HL-60 (cell line): ENCODE measurements around the gene SUN2.

Experiments used
- DNase-seq, 2 experiments: peaks; one replicate each; pipeline ENCODE4 v3.0.0-alpha.2; 2010 to 2020; ENCODE audit warnings: low read depth in 1 of 2, low spot score in 1 of 2
- H3K27ac ChIP-seq: fragments of 250-450 bp; sonication (Bioruptor Pico); replicated peaks from 2 replicates; pipeline ENCODE4 v1.5.1; 2020; ENCODE audit warnings: mild to moderate bottlenecking, moderate library complexity
- H3K27me3 ChIP-seq: fragments of 250-450 bp; sonication (Bioruptor Pico); 2 replicates; pipeline ENCODE4 v1.5.1; 2021; ENCODE audit warnings: mild to moderate bottlenecking, moderate library complexity; ENCODE audit not compliant: insufficient read depth, poor library complexity, severe bottlenecking
- H3K4me3 ChIP-seq: replicated peaks from 2 replicates; pipeline ENCODE4 v1.5.1; 2011; ENCODE audit warnings: mild to moderate bottlenecking, control low read depth, low read length; ENCODE audit not compliant: insufficient read depth
- GABPA ChIP-seq: IDR thresholded peaks from 2 replicates; pipeline ENCODE4 v1.6.1; 2012; ENCODE audit warnings: low read depth
- POLR2AphosphoS5 ChIP-seq: IDR thresholded peaks from 2 replicates; pipeline ENCODE4 v1.6.1; 2012; ENCODE audit warnings: low read depth
- SPI1 ChIP-seq: IDR thresholded peaks from 2 replicates; pipeline ENCODE4 v1.6.1; 2012; ENCODE audit warnings: low read depth, mild to moderate bottlenecking, borderline replicate concordance
- TF ChIP-seq, protein P1 (sequence below): IDR thresholded peaks from one replicate; pipeline ENCODE4 v1.5.1; 2011; ENCODE audit warnings: low read length, control low read depth, inconsistent platforms; ENCODE audit not compliant: insufficient read depth
- TF ChIP-seq, protein P2 (sequence below): IDR thresholded peaks from 2 replicates; pipeline ENCODE4 v1.6.1; 2012; ENCODE audit warnings: low read depth; ENCODE audit not compliant: insufficient replicate concordance

The SUN2 gene

DNA sequence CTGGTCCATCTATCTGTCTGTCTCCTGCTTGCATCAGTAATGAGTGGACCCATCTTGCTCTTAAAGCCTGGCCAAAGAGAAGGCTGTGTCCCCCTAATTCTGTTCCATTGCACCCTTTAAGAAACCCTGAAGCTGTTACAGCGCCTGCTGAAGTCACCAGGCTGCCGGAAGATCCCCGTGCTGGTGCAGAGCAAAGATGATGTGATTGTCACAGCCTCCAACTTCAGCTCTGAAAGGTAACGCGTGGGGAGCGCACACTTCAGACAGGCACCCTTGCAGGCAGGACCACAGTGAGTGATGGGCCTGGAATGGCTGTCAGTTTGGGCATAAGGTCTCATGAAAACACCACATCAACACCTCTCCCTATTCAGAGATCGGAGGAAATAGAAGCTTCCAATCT lies 31.6 kb downstream of the SUN2 start:
- TF ChIP-seq POLR2AphosphoS5 (no peak), GABPA (no peak), SPI1 (no peak)
- TF ChIP-seq, protein P1, sequence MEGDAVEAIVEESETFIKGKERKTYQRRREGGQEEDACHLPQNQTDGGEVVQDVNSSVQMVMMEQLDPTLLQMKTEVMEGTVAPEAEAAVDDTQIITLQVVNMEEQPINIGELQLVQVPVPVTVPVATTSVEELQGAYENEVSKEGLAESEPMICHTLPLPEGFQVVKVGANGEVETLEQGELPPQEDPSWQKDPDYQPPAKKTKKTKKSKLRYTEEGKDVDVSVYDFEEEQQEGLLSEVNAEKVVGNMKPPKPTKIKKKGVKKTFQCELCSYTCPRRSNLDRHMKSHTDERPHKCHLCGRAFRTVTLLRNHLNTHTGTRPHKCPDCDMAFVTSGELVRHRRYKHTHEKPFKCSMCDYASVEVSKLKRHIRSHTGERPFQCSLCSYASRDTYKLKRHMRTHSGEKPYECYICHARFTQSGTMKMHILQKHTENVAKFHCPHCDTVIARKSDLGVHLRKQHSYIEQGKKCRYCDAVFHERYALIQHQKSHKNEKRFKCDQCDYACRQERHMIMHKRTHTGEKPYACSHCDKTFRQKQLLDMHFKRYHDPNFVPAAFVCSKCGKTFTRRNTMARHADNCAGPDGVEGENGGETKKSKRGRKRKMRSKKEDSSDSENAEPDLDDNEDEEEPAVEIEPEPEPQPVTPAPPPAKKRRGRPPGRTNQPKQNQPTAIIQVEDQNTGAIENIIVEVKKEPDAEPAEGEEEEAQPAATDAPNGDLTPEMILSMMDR: no peak
- TF ChIP-seq, protein P2, sequence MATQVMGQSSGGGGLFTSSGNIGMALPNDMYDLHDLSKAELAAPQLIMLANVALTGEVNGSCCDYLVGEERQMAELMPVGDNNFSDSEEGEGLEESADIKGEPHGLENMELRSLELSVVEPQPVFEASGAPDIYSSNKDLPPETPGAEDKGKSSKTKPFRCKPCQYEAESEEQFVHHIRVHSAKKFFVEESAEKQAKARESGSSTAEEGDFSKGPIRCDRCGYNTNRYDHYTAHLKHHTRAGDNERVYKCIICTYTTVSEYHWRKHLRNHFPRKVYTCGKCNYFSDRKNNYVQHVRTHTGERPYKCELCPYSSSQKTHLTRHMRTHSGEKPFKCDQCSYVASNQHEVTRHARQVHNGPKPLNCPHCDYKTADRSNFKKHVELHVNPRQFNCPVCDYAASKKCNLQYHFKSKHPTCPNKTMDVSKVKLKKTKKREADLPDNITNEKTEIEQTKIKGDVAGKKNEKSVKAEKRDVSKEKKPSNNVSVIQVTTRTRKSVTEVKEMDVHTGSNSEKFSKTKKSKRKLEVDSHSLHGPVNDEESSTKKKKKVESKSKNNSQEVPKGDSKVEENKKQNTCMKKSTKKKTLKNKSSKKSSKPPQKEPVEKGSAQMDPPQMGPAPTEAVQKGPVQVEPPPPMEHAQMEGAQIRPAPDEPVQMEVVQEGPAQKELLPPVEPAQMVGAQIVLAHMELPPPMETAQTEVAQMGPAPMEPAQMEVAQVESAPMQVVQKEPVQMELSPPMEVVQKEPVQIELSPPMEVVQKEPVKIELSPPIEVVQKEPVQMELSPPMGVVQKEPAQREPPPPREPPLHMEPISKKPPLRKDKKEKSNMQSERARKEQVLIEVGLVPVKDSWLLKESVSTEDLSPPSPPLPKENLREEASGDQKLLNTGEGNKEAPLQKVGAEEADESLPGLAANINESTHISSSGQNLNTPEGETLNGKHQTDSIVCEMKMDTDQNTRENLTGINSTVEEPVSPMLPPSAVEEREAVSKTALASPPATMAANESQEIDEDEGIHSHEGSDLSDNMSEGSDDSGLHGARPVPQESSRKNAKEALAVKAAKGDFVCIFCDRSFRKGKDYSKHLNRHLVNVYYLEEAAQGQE: no peak
- Histone ChIP-seq H3K4me3 (no peak overlapping the region), H3K27me3 (no peaks in the 10 kb centered on the region), H3K27ac (no peak overlapping the region)
- DNase-seq: no peak

DNA sequence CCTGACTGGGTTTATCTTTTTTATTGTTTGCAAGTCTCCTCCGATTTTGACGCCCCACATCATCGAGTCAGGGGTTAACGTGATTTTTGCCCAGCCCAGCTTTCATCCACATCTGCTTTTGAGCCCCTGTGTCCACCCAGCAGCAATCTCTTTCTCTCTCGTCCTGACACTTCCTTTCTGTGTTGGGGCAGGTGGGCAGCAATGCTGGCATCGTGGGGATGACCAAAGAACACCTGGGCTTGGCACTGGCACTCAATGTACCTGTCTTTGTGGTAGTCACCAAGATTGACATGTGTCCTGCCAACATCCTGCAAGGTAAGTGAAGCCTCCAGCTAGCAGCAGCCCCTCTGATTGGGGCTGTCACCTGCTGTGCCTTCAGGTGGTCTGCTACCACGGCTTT lies 34.2 kb downstream of the SUN2 start:
- Histone ChIP-seq H3K27ac (no peak overlapping the region), H3K27me3 (no peaks in the 10 kb centered on the region), H3K4me3 (no peak overlapping the region)
- TF ChIP-seq, protein P2: no peak
- no peak for TF ChIP-seq GABPA
- no peak for TF ChIP-seq SPI1
- no peak for TF ChIP-seq POLR2AphosphoS5
- TF ChIP-seq, protein P1: no peak
- DNase-seq: no peak

DNA sequence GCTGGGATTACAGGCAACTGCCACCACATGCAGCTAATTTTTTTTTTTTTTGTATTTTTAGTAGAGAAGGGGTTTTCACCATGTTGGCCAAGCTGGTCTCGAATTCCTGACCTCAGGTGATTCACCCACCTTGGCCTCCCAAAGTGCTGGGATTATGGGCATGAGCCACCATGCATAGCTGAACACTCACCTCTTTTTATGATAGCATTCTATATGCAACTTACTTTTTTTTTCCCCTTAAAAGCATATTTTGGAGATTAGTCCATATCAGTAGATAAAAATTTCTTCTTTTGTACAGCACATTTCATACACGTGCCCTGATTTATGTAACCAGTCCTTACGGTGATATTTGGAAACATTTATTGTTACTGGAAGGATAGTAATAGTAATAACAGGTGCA lies 35.4 kb downstream of the SUN2 start:
- Histone ChIP-seq H3K27me3 (no peaks in the 10 kb centered on the region), H3K4me3 (no peak overlapping the region), H3K27ac (no peak overlapping the region)
- DNase-seq: no peak
- TF ChIP-seq SPI1 (no peak), GABPA (no peak), POLR2AphosphoS5 (no peak)
- TF ChIP-seq, protein P1: no peak
- TF ChIP-seq, protein P2: no peak
